Myocyte (in vitro differentiated cells): Measurements from ENCODE around the gene GPR176. TPM values are rescaled to one million over a fixed set of nuclear protein-coding genes. Genes with fewer than 3 reads are reported as not detected.

Experiments used
- total RNA-seq: library from RNA; depleted of rRNA; stranded (reverse); fragments of >200 nt; gene quantifications from 2 replicates; pipeline ENCODE4 v1.2.3, GENCODE V29; 2014

The GPR176 gene
- total RNA-seq, 1 donor from 2014 or later: 28.1 TPM

Other genes starting within 250 kb of the GPR176 start
- gene FSIP1, start 137.4 kb downstream of the GPR176 start, total RNA-seq: 0.37 and 2.3 TPM in 2 replicates
- gene EIF2AK4, start 13.8 kb upstream of the GPR176 start, total RNA-seq: 68.3 and 70.0 TPM in 2 replicates
- 268 and 288 TPM in 2 replicates for gene SRP14, start 118.9 kb upstream of the GPR176 start, total RNA-seq
- gene BMF, start 188.6 kb upstream of the GPR176 start, total RNA-seq: 7.4 and 10.4 TPM in 2 replicates
- gene BUB1B, start 240.8 kb upstream of the GPR176 start, total RNA-seq: 1.8 and 2.1 TPM in 2 replicates